PC-3 (cell line): Measurements from ENCODE around the gene B3GNT5. TPM values are rescaled to one million over a fixed set of nuclear protein-coding genes. Genes with fewer than 3 reads are reported as not detected.

Source experiments
- ATAC-seq: fragments of 200-7000 bp; cut with Tn5 transposase; 2 replicates; pipeline ENCODE4 v1.9.1; 2020; ENCODE audit warnings: mild to moderate bottlenecking, moderate library complexity
- BruUV-seq: library from RNA; stranded (reverse); fragments of 400-500 nt; replicated peaks from 2 replicates; lab custom pipeline; 2021; lab: Mats Ljungman, UMichigan
- CTCF ChIA-PET: fragments of 300-600 bp; sonication (Branson Sonifier 250); formaldehyde crosslinking; loops from one replicate; lab custom pipeline; 2022; ENCODE audit warnings: antibody characterized with exemption; lab: Charles Lee
- POLR2A ChIA-PET: fragments of 300-600 bp; sonication (Branson Sonifier 250); formaldehyde crosslinking; loops from one replicate; lab custom pipeline; 2022; ENCODE audit warnings: antibody characterized with exemption; ENCODE audit not compliant: unreplicated experiment; lab: Charles Lee
- DNase-seq: peaks from one replicate; pipeline ENCODE4 v3.0.0-alpha.2; 2015
- H2AFZ ChIP-seq: fragments of 300-600 bp; sonication (generic); 2 replicates; pipeline ENCODE4 v1.6.0; 2016; ENCODE audit warnings: antibody characterized with exemption, low read length
- H3F3A ChIP-seq: fragments of 300-600 bp; sonication (generic); one replicate; pipeline ENCODE4 v1.6.0; 2017; ENCODE audit warnings: antibody characterized with exemption, low read length, control low read depth, mild to moderate bottlenecking; ENCODE audit not compliant: unreplicated experiment
- H3K27ac ChIP-seq: fragments of 300-600 bp; sonication (generic); 2 replicates; pipeline ENCODE4 v1.5.1; 2016; ENCODE audit warnings: mild to moderate bottlenecking, low read length
- H3K27me3 ChIP-seq: fragments of 300-600 bp; sonication (generic); 2 replicates; pipeline ENCODE4 v1.6.1; 2016; ENCODE audit warnings: low read length, mixed read lengths
- H3K36me3 ChIP-seq: fragments of 300-600 bp; sonication (generic); 2 replicates; pipeline ENCODE4 v1.6.1; 2016; ENCODE audit warnings: low read depth, mixed run types, low read length, mixed read lengths
- H3K4me1 ChIP-seq: fragments of 300-600 bp; sonication (generic); 2 replicates; pipeline ENCODE4 v1.5.1; 2016; ENCODE audit warnings: low read length; ENCODE audit not compliant: insufficient read depth
- H3K4me2 ChIP-seq: fragments of 300-600 bp; sonication (generic); 2 replicates; pipeline ENCODE4 v1.6.0; 2016; ENCODE audit warnings: low read length
- H3K4me3 ChIP-seq: fragments of 300-600 bp; sonication (generic); 2 replicates; pipeline ENCODE4 v1.5.1; 2016; ENCODE audit warnings: mild to moderate bottlenecking, low read length, mixed read lengths
- H3K79me2 ChIP-seq: fragments of 300-600 bp; sonication (generic); 2 replicates; pipeline ENCODE4 v1.6.1; 2017; ENCODE audit warnings: low read length, mixed read lengths
- H3K9ac ChIP-seq: fragments of 300-600 bp; sonication (generic); 2 replicates; pipeline ENCODE4 v1.6.0; 2016; ENCODE audit warnings: mild to moderate bottlenecking, low read length
- H3K9me2 ChIP-seq: fragments of 300-600 bp; sonication (generic); replicated peaks from 2 replicates; pipeline ENCODE4 v1.6.1; 2016; ENCODE audit warnings: mixed run types, low read length, mixed read lengths
- H3K9me3 ChIP-seq: fragments of 300-600 bp; sonication (generic); 2 replicates; pipeline ENCODE4 v1.6.1; 2016; ENCODE audit warnings: low read length, mixed read lengths
- H4K20me1 ChIP-seq: fragments of 300-600 bp; sonication (generic); 2 replicates; pipeline ENCODE4 v1.6.1; 2016; ENCODE audit warnings: low read length, mixed read lengths
- CTCF ChIP-seq: fragments of 300-600 bp; sonication (generic); conservative IDR thresholded peaks from 2 replicates; pipeline ENCODE4 v1.5.1; 2017; ENCODE audit warnings: antibody characterized with exemption, low read depth, mild to moderate bottlenecking, low read length
- EZH2 ChIP-seq: fragments of 300-600 bp; sonication (generic); IDR thresholded peaks from one replicate; pipeline ENCODE4 v1.6.1; 2017; ENCODE audit warnings: antibody characterized with exemption, mild to moderate bottlenecking, low read length; ENCODE audit not compliant: unreplicated experiment
- EZH2phosphoT487 ChIP-seq: fragments of 300-600 bp; sonication (generic); IDR thresholded peaks from 2 replicates; pipeline ENCODE4 v1.6.1; 2018; ENCODE audit warnings: mild to moderate bottlenecking, antibody characterized with exemption, low read length, borderline replicate concordance
- intact Hi-C: fragments of 100-400 bp; cut with micrococcal nuclease; formaldehyde crosslinking; loops from 2 replicates; pipeline ENCODE4 v1.9.0; 2023
- total RNA-seq: library from RNA; depleted of rRNA; stranded (reverse); fragments of >200 nt; gene quantifications from 2 replicates; pipeline ENCODE4 v1.2.3, GENCODE V29; 2014

The B3GNT5 gene
- total RNA-seq, 1 experiment from 2014 or later, result 22.9 TPM

- DNase-seq (peak; percentile 74), ATAC-seq (peak; percentile 29)
- peaks cover 35% of the 10 kb centered on the region for H4K20me1 ChIP-seq
Measured at GRCh38 chr3:183255348-183255730, 2.3 kb downstream of the B3GNT5 start.

GRCh38 chr3:183259087-183259486, 6.0 kb downstream of the B3GNT5 start:
- Histone ChIP-seq H3K27ac (no peak overlapping the region; the same call in 1 of the 2 replicates), H3K79me2 (peaks cover 99% of the 10 kb centered on the region), H2AFZ (no peak overlapping the region), H3K27me3 (no peaks in the 10 kb centered on the region), H4K20me1 (peaks cover 39% of the 10 kb centered on the region), H3K9ac (no peak overlapping the region), H3F3A (peaks cover 5% of the 10 kb centered on the region), H3K36me3 (peaks cover 18% of the 10 kb centered on the region), H3K9me2 (no peaks in the 10 kb centered on the region), H3K4me2 (no peak overlapping the region), H3K9me3 (no peaks in the 10 kb centered on the region), H3K4me3 (no peak overlapping the region), H3K4me1 (peaks cover 67% of the 10 kb centered on the region)
- TF ChIP-seq EZH2phosphoT487 (no peak), EZH2 (no peak), CTCF (no peak)
- BruUV-seq, result no TSS peak
- intact Hi-C loops, result no loop called here
- ChIA-PET CTCF (no interaction called here), POLR2A (interaction anchor here (0.6 to 1.0 kb wide), 2 partner anchors 73 to 110 kb away, joined by 4 to 6 read pairs; no protein-coding TSS in a partner anchor)
- ATAC-seq (peak; percentile 28), DNase-seq (peak; percentile 33)

More at GRCh38 chr3:183255348-183255730, 2.3 kb downstream of the B3GNT5 start:
- peaks cover 55% of the 10 kb centered on the region for H3K4me1 ChIP-seq
- BruUV-seq, result TSS peak; percentile 43
- peak overlapping the region; percentile 88 for H3K27ac ChIP-seq
- peaks cover 4% of the 10 kb centered on the region for H3F3A ChIP-seq
- H3K4me2 ChIP-seq, result peak overlapping the region; percentile 83
- peaks cover 73% of the 10 kb centered on the region for H3K79me2 ChIP-seq
- TF ChIP-seq EZH2, result no peak
- no peak for TF ChIP-seq EZH2phosphoT487
- TF ChIP-seq CTCF, result no peak
- no peaks in the 10 kb centered on the region for H3K9me3 ChIP-seq
- H3K27me3 ChIP-seq, result no peaks in the 10 kb centered on the region
- no peaks in the 10 kb centered on the region for H3K9me2 ChIP-seq
- ChIA-PET CTCF (no interaction called here), POLR2A (interaction anchor here (0.6 to 1.0 kb wide), 2 partner anchors 10 to 71 kb away, joined by 4 to 8 read pairs; no protein-coding TSS in a partner anchor)
- peaks cover 18% of the 10 kb centered on the region for H3K36me3 ChIP-seq
- H3K9ac ChIP-seq, result peak overlapping the region; percentile 97
- peak overlapping the region; percentile 89 for H3K4me3 ChIP-seq
- no peak overlapping the region for H2AFZ ChIP-seq
- intact Hi-C loops, result loop anchor here (2.0 kb wide), 1 partner anchor 69 kb away; no protein-coding TSS in a partner anchor

GRCh38 chr3:183259621-183260020, 6.6 kb downstream of the B3GNT5 start:
- Histone ChIP-seq H3K9ac (no peak overlapping the region), H3K79me2 (peaks cover 99% of the 10 kb centered on the region), H3K9me2 (no peaks in the 10 kb centered on the region), H3K4me3 (no peak overlapping the region), H3K4me2 (no peak overlapping the region), H3K27ac (no peak overlapping the region), H3K9me3 (no peaks in the 10 kb centered on the region), H3K27me3 (no peaks in the 10 kb centered on the region), H4K20me1 (peaks cover 38% of the 10 kb centered on the region), H3F3A (peaks cover 5% of the 10 kb centered on the region), H3K4me1 (peaks cover 72% of the 10 kb centered on the region), H3K36me3 (peaks cover 18% of the 10 kb centered on the region), H2AFZ (no peak overlapping the region)
- POLR2A ChIA-PET, result no interaction called here
- ATAC-seq (no peak), DNase-seq (no peak)
- TF ChIP-seq EZH2 (no peak), CTCF (no peak), EZH2phosphoT487 (no peak)
- intact Hi-C loops, result no loop called here
- BruUV-seq, result no TSS peak
- CTCF ChIA-PET, result no interaction called here
